Measurements from ENCODE around the gene RAP2A. TPM values are rescaled to one million over a fixed set of nuclear protein-coding genes. Genes with fewer than 3 reads are reported as not detected.
A peak's percentile ranks its signal among the peaks of the same experiment; 100 is the strongest.

Gene RAP2A
- total and polyA plus RNA-seq, 9 of the 15 experiments (the other 6 are each of a cell fraction or from before 2014, with no cell fraction given), result 1.8 to 11.7 (median 5.6) TPM

GRCh38 chr13:97395447-97396136, 38.4 kb upstream of the RAP2A start:
- 10% methylated on average over 4 of the region's 4 CpGs for WGBS (ENCODE audit: insufficient coverage, low coverage, missing lambda C conversion rate)
- TF ChIP-seq BCLAF1 (IDR thresholded peaks at IDR 0.05; ENCODE audit: borderline replicate concordance in 1 of 2, control insufficient read depth in 1 of 2, low read depth in 2 of 2, low read length in 1 of 2), result no peak
- TF ChIP-seq MAFK (IDR thresholded peaks at IDR 0.05; ENCODE audit: low read length), result peak; percentile 32; the same call in 1 of the 2 replicates
- 0 out of 2 replicates have a peak, but pooled peaks have one; percentile 21 for TF ChIP-seq C11orf30 (IDR thresholded peaks at IDR 0.05; ENCODE audit: low read depth)
- peak; percentile 61 for TF ChIP-seq FOSL1 (tag; conservative IDR thresholded peaks at IDR 0.05)
- TF ChIP-seq RBM39 (optimal IDR thresholded peaks at IDR 0.05; ENCODE audit: low read depth, low read length), result no peak
- TF ChIP-seq ZBTB34 (CRISPR knock-in tag; IDR thresholded peaks at IDR 0.05), result no peak
- no peak for TF ChIP-seq FOXM1 (IDR thresholded peaks at IDR 0.05; ENCODE audit: low read depth)
- no peak for TF ChIP-seq FOXM1 (CRISPR knock-in tag; IDR thresholded peaks at IDR 0.05; ENCODE audit: low read depth)
- no peak for TF ChIP-seq RFX7 (CRISPR knock-in tag; IDR thresholded peaks at IDR 0.05)
- TF ChIP-seq ZNF311 (CRISPR knock-in tag; IDR thresholded peaks at IDR 0.05), result no peak
- TF ChIP-seq BDP1 (IDR thresholded peaks at IDR 0.05; ENCODE audit: insufficient read depth, insufficient read length), result no peak
- TF ChIP-seq ATF3 (IDR thresholded peaks at IDR 0.05), result peak; percentile 24; the same call in 1 of the 2 replicates
- no peak for TF ChIP-seq ATF3 (CRISPR knock-in tag; conservative IDR thresholded peaks at IDR 0.05)
- TF ChIP-seq RBM22 (IDR thresholded peaks at IDR 0.05; ENCODE audit: low read depth, low read length, poor library complexity, severe bottlenecking), result peak; percentile 27
- no peak for TF ChIP-seq HMG20B (CRISPR knock-in tag; IDR thresholded peaks at IDR 0.05)
- TF ChIP-seq ARID1B (IDR thresholded peaks at IDR 0.05), result 0 out of 2 replicates have a peak, but pooled peaks have one; percentile 8
- no peak for TF ChIP-seq IRF9 (tag; IDR thresholded peaks at IDR 0.05)

More at GRCh38 chr13:97395447-97396136, 38.4 kb upstream of the RAP2A start:
- ChIA-PET CTCF (ENCODE audit: low intra/inter-chr PET ratio) (no interaction called here), POLR2A (no interaction called here)
- Histone ChIP-seq H3K4me2 (ENCODE audit: insufficient read depth, low read length) (no peak overlapping the region), H3K79me2 (ENCODE audit: control insufficient read depth, insufficient read depth, low read length) (no peaks in the 10 kb centered on the region), H3K4me1 (replicated peaks in 1 of 2; ENCODE audit: control insufficient read depth in 2 of 2, insufficient read depth in 2 of 2, low read length in 2 of 2) (no peaks in the 10 kb centered on the region; a peak in 2 of 5 replicates), H3K4me3 (no peak overlapping the region), H3K36me3 (ENCODE audit: control insufficient read depth, insufficient read depth, low read length) (no peaks in the 10 kb centered on the region), H4K20me1 (replicated peaks; ENCODE audit: control insufficient read depth, insufficient read depth, low read length) (no peaks in the 10 kb centered on the region), H3K27ac (ENCODE audit: extremely low read depth, low read depth, low read length) (no peak overlapping the region), H3K9me3 (replicated peaks; ENCODE audit: control insufficient read depth, insufficient read depth, low read depth, low read length) (no peaks in the 10 kb centered on the region), H3K9me1 (ENCODE audit: control insufficient read depth, insufficient read depth, low read length) (no peaks in the 10 kb centered on the region), H2AFZ (ENCODE audit: low read depth, low read length) (no peak overlapping the region), H3K9ac (ENCODE audit: insufficient read depth in 1 of 2, low read depth in 2 of 2, low read length in 2 of 2) (no peak overlapping the region), H3K27me3 (ENCODE audit: control insufficient read depth in 2 of 2, insufficient read depth in 2 of 2, low read length in 2 of 2) (no peaks in the 10 kb centered on the region)
- BruUV-seq (replicated peaks), result no TSS peak
- ATAC-seq (peak; percentile 68), FAIRE-seq (no peak), DNase-seq (ENCODE audit: extremely low read depth in 1 of 4, low spot score in 3 of 4) (no peak)
- in situ Hi-C loops (cut with MboI), result no loop called here
- intact Hi-C loops (cut with micrococcal nuclease), result loop anchor here (10.0 kb wide), 1 partner anchor 179 kb away; no protein-coding TSS in a partner anchor
